ENCODE data around the gene DNAJC1.
"Not testable (repeated sequence)": the region's sequence is repeated elsewhere in the genome, so short reads cannot be mapped to it uniquely, and the experiment has no call there.

Gene DNAJC1

GRCh38 chr10:22003177-22003963 lies at the start of gene DNAJC1:
DNAJC1 (minus strand) TSS chr10:22003730; CDS start chr10:22003434, 296 bp downstream.
- peak; percentile 90 for DNase-seq

- DNase-seq = no peak
Observed at GRCh38 chr10:22053048-22053447, 49.5 kb upstream of the DNAJC1 start.

- DNase-seq = no peak
Observed at GRCh38 chr10:22049635-22050034, 46.1 kb upstream of the DNAJC1 start.

- no peak for DNase-seq
Observed at GRCh38 chr10:22047812-22048211, 44.3 kb upstream of the DNAJC1 start.

GRCh38 chr10:22043327-22043633 lies 39.8 kb upstream of the DNAJC1 start:
- DNase-seq = no peak

GRCh38 chr10:22042557-22043326 lies 39.2 kb upstream of the DNAJC1 start:
- DNase-seq = no peak

- DNase-seq = no peak
Observed at GRCh38 chr10:22034333-22034732, 30.8 kb upstream of the DNAJC1 start.

- not testable (repeated sequence) for DNase-seq
Observed at GRCh38 chr10:22032268-22032667, 28.7 kb upstream of the DNAJC1 start.

- DNase-seq = no peak
Observed at GRCh38 chr10:22030421-22030820, 26.9 kb upstream of the DNAJC1 start.

- DNase-seq = no peak
Observed at GRCh38 chr10:22029445-22030236, 26.1 kb upstream of the DNAJC1 start.

GRCh38 chr10:22027364-22028238 lies 24.1 kb upstream of the DNAJC1 start:
- DNase-seq = no peak

GRCh38 chr10:22026287-22026686 lies 22.8 kb upstream of the DNAJC1 start:
- DNase-seq = no peak

- DNase-seq = no peak
Observed at GRCh38 chr10:22023508-22023907, 20.0 kb upstream of the DNAJC1 start.

GRCh38 chr10:22022257-22023032 lies 18.9 kb upstream of the DNAJC1 start:
- peak; percentile 39 for DNase-seq

GRCh38 chr10:22021144-22021543 lies 17.6 kb upstream of the DNAJC1 start:
- not testable (repeated sequence) for DNase-seq

- no peak for DNase-seq
Observed at GRCh38 chr10:22017283-22018020, 13.9 kb upstream of the DNAJC1 start.

- DNase-seq = no peak
Observed at GRCh38 chr10:22016046-22016705, 12.6 kb upstream of the DNAJC1 start.

GRCh38 chr10:22010973-22011408 lies 7.5 kb upstream of the DNAJC1 start:
- no peak for DNase-seq

- no peak for DNase-seq
Observed at GRCh38 chr10:22010539-22010938, 7.0 kb upstream of the DNAJC1 start.

- no peak for DNase-seq
Observed at GRCh38 chr10:22006379-22006884, 2.9 kb upstream of the DNAJC1 start.

All from MV-4-11 (cell line).